ENCODE results near the gene TNKS1BP1.
"Not testable (repeated sequence)": the region's sequence is repeated elsewhere in the genome, so short reads cannot be mapped to it uniquely, and the experiment has no call there.

TNKS1BP1 gene, protein sequence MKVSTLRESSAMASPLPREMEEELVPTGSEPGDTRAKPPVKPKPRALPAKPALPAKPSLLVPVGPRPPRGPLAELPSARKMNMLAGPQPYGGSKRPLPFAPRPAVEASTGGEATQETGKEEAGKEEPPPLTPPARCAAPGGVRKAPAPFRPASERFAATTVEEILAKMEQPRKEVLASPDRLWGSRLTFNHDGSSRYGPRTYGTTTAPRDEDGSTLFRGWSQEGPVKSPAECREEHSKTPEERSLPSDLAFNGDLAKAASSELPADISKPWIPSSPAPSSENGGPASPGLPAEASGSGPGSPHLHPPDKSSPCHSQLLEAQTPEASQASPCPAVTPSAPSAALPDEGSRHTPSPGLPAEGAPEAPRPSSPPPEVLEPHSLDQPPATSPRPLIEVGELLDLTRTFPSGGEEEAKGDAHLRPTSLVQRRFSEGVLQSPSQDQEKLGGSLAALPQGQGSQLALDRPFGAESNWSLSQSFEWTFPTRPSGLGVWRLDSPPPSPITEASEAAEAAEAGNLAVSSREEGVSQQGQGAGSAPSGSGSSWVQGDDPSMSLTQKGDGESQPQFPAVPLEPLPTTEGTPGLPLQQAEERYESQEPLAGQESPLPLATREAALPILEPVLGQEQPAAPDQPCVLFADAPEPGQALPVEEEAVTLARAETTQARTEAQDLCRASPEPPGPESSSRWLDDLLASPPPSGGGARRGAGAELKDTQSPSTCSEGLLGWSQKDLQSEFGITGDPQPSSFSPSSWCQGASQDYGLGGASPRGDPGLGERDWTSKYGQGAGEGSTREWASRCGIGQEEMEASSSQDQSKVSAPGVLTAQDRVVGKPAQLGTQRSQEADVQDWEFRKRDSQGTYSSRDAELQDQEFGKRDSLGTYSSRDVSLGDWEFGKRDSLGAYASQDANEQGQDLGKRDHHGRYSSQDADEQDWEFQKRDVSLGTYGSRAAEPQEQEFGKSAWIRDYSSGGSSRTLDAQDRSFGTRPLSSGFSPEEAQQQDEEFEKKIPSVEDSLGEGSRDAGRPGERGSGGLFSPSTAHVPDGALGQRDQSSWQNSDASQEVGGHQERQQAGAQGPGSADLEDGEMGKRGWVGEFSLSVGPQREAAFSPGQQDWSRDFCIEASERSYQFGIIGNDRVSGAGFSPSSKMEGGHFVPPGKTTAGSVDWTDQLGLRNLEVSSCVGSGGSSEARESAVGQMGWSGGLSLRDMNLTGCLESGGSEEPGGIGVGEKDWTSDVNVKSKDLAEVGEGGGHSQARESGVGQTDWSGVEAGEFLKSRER (N-terminal part only)

DNA sequence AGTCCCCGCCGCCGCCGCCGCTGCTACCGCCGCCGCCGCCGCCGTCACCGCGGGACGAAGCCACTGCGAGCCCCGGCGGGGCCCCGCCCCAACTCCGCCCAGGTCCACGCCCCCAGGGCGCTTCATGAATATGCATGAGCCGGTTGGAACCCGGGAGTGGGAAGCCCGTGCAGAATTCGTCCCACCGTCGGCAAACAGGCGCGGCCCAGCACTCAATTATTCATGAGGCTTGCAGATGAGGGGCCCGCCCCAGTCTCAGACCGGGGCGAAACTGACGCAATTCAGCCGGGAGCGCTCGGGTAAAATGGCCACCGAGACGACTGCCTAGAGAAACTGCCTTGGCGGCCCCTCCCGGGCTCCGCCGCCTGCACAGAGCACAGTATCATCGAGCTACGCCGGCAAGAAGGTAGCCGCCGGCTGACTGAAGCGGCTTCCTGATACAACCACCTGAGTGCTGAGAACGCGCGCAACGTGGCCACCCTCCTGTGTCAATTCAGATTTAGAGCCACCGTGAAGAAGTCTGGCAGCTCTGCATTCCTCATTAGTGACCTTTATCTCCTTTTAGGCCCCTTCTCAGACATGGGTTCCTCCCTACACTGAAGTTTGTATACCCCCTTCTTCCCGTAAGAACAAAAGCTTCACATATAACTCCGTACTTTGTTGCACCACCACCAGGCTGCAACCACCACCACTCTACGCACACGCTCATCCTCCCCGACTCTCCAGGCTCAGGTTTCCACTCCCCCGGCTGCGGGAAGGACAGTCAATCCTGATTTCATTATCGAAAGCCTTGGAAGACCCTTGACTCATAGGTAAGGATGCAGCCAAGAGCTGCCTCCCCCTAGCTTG is at the start of gene TNKS1BP1:
Gene TNKS1BP1 (minus strand): TSS at position 67 of the 849 bp plus-strand sequence. CDS start 3,067 bp downstream, outside the sequence.
- DNase-seq (ENCODE audit: low read depth in 1 of 2, low spot score in 1 of 2): peak; percentile 80 to 89

DNA sequence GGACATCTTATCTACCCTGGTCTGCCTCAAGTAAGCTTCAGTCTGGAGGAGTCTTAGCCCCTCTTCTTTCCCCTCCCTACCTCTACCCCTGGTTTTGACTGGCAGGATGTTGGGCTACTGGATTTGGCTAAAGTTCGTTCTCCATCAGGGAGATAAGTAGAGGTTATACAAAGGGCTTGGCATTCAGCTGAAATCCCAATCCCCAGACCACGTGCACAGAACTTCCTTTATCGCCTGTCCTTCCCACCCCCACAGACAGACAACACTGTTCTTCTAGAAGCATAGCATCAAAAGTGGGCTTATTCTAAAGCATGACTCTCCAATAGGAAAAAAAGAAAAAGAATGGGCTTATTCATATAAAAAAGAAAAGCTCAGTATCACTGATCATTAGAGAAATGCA is 48.4 kb upstream of the TNKS1BP1 start:
- no peak for DNase-seq (ENCODE audit: low read depth in 1 of 2, low spot score in 1 of 2)

DNA sequence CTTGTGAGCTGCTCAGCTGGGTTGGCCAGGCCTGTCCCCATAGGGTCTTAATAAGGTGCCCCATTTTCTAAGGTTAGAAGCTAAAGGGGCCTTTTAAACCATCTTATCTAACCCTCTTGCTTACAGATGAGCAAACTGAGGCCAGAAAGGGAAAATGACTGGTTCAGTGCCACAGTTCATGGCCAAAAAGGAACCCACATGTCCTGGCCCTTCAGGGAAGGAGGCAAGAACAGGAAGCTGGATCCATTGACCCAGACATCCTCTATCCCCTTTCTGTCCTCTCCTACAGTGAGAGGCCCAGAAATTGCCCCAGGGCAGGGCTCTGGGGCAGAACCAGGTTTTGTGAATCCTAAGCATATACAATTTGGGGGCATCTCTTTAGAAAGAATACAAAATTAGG is 46.2 kb upstream of the TNKS1BP1 start:
- DNase-seq (ENCODE audit: low read depth in 1 of 2, low spot score in 1 of 2): no peak

DNA sequence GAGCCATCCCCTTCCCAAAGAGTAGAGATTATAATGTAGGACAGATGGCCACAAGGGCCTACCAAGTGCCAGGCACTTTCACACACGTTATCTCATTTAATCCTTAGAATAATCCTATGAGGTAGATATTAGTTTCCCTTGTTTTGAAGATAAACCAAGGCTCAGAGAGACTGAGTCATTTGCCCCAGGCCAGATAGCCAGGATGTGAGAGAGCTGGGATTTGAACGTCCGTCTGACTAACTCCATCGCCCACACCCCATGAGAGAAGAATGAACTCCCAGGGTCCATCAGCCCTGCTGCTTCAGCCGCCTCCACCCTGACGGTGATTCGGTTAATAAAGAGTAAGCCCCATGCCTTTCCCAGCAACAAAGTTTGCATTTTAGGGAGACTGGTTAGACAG is 45.5 kb upstream of the TNKS1BP1 start:
- no peak for DNase-seq (ENCODE audit: low read depth in 1 of 2, low spot score in 1 of 2)

DNA sequence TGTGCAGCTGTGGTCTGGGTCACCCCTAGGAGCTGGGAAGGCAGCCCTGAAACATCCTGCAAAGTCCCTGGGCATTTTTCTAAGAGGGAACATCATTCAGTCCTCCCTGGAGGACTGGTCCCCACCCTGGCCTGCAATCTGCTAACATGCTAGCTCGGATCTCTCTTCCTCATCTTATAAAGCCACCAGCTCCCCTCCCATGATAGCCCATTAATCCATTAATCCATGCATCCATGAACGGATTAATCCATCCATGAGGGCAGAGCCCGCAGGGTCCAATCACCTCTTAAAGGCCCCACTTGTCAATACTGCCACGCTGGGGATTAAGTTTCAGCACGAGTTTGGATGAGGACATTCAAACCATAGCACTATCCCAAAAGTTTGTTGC is 44.1 kb upstream of the TNKS1BP1 start:
- no peak for DNase-seq (ENCODE audit: low read depth in 1 of 2, low spot score in 1 of 2)

DNA sequence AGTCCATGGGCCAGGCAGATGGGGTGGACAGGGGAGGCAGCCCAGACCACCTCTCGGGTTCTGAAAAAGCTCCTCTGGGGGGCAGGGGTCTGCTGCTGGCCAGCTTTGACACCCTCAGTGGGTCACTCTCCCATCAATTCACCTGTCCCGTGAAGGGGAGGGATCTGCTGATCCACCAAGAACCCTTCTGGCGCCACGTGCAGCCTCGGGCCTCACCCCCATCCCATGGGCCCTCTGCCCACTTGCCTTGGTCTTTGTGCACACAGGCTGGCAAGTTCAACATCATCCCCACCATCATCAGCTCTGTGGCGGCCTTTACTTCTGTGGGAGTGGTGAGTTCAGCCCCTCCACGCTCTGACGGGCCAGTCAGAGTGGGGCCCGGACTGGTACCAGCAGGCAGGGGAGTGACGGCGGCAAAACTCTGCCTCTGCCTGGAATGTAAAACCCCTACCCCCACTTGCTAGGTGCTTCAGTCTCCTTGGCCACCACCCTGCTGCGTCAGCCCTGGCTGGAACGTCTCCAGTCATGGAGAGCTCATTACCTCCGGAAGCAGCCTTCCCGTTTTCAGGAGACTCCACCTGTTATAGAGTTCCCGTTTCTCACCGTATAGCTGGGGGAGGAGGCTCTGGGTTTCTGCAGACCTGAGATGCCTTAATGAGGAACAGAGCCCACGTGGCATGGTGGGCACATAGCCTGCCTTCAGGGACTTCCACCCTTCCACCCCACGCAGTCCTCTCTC is 43.5 kb upstream of the TNKS1BP1 start:
- no peak for DNase-seq (ENCODE audit: low read depth in 1 of 2, low spot score in 1 of 2)

DNA sequence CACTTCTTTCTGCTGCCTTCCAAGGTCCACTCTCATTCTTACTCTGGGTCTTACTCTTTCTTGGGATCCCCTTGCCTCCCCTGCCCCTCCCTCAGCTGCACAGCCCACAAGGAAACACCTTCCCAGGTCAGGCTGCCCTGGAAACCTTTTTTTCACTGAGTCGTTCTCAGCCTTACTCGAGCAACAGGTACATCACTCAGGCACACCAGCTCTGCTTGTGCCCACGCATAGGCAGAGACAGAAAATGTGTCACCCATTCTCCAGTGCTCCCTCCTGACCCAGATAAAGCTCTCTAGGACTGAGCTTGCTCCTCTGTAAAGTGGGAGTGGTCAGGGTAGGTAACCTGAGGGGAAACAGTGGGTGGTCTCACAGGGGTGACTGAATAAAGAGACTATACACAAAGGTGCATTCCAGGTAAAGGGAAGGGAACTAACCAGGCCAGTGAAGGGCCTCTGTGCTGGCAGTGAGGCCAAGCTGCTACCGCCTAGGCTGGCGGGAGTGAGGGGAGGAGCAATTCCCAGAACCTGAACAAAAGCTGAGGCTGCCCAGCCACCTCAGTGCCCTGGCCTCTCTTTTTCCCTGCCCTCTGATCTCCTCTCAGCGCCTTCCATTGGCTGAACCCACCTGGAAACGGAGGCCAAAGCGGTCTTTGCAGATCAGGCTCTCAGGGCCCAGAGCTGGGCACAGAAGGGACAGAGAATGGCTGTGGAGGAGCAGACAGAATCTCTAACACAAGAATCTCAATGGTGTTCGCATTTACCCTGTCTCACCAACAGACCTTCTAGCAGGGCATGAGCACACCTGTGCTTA is 40.3 kb upstream of the TNKS1BP1 start:
- no peak for DNase-seq (ENCODE audit: low read depth in 1 of 2, low spot score in 1 of 2)

DNA sequence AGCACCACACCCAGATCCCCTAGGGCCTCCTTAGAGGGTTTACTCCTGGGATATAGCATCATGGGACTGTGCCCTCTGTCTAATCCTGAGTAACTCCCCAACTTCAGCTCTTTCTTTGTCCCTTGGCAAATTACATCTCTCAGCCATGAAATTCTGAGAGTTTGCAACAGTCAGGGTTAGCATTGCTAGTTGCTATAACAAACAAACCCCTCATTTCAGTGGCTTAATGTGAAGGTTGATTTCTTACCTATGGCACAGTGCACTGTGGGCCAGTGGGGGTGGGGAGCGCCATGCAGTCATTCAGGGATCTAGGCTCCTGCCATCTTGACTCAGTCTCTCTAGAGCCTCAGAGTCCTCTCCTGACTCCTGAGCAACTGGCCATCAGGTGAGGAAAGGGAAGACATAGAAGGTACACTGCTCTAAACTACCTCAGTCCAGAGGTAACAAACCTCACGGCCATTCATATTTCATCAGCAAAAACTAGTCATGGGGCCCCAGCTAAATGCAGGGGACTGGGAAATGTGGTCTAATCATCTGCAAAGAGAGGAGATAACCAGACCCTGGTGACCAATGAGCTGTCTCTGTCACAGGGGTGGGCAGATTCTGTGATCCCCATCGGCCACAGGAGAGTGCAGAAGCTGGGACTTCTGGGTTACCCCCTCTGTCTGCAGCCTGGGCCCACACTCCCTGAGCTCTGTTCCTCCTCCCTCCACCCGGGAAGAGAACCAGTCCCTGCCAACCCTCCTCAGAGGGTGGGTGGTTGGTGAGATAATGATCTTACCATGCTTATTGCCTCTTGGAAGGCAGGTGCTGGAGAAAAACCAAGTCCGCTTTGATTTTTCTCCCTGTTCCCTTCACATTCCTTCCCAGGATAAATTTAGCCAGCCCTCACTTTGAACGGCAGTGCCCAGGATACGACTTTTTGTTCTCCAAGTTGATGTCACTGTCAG is 38.7 kb upstream of the TNKS1BP1 start:
- no peak for DNase-seq (ENCODE audit: low read depth in 1 of 2, low spot score in 1 of 2)

DNA sequence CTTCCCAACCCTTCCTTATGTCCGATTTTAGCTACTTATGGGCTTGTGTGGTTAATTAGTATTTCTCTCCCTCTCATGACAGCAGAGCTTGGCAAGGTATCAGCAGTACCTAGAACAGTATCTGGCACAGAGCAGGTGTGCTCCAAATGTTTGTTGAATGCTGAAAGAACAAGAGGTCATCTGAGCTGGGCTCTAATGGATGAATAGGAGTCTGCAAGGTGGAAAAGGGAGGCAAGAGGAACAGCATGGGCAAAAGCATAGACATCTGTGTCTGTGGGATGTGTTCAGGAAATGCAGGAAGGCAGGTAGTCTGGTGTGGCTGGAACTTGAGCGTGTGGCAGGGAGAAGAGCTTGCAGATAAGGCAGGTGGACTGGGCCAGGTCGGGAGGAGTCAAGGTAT is 37.2 kb upstream of the TNKS1BP1 start:
- DNase-seq (ENCODE audit: low read depth in 1 of 2, low spot score in 1 of 2): no peak

DNA sequence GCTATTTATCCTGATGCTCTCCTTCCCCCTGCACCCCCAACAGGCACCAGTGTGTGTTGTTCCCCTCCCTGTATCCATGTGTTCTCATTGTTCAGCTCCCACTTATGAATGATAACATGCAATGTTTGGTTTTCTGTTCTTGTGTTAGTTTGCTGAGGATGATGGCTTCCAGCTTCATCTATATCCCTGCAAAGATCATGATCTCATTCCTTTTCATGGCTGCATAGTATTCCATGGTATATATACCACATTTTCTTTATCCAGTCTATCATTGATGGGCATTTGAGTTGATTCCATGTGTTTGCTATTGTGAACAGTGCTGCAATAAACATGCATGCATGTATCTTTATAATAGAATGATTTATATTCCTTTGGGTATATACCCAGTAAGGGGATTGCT is 36.7 kb upstream of the TNKS1BP1 start:
- not testable (repeated sequence) for DNase-seq (ENCODE audit: low read depth in 1 of 2, low spot score in 1 of 2)

DNA sequence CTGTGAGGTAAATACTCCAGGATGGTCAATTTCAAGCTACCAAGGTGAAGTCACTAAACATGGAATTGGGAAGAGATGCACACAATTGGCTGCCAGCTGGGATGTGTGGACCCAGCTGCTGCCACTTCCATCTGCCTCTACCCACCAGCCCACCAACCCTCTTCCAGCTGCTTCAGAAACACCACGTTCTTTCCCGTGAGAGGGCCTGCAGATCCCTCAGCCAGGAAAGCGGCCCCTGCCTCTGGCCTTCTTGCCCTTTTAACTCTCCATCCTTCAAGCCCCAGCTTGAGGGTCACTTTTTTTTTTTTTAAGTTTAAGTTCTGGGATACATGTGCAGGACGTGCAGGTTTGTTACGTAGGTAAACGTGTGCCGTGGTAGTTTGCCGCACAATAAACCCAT is 36.2 kb upstream of the TNKS1BP1 start:
- no peak for DNase-seq (ENCODE audit: low read depth in 1 of 2, low spot score in 1 of 2)

DNA sequence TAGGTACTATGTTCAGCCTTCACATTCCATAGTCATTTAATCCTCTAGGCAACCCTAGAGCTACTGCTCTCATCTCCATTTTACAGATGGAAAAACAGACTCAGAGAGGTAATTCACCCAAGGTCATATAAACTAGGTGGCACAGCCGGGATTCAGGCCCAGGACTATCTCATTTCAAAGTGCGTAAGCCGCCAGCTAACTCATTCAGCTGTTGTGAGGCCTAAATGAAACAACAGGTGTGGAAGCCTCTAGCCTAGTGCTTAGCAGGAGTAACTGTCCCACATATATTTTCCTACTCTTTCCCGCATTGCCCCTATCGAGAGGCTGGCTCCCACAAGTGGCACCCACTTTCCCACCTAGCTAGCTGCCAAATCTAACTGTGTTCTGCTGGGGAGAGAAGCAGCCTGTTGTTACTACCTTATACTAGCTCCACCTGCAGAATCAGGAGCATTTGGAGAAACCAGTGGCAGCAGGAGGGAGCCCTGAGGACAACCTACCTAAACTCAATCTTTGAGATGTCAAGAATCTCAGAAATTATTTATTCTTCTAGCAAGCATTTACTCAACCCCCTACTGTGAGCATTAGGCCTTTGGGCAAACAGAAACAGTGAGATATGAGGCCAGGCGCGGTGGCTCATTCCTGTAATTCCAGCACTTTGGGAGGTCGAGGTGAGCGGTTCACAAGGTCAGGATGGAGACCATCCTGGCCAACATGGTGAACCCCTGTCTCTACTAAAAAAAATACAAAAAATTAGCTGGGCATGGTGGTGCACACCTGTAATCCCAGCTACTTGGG is 35.3 kb upstream of the TNKS1BP1 start:
- DNase-seq (ENCODE audit: low read depth in 1 of 2, low spot score in 1 of 2): no peak

DNA sequence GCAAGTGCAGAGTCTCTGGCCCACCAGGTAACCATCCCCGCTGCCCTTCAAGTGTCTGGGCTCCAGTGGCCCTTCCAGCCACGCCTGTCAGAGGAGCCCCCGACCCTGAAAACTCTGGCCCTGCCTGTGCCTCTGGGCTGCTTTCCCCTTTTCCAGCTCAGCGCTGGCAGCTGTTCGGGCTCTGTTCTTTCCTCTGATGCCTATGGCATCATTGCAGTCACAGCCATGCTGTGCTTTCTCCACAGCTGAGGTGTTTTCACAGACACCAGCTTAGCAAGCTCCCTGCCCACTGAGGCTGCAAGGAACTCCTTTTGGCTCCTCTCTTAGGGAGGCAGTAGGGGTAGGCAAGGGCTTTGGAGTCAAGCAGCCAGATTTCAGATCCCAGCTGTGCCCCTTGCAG is 34.6 kb upstream of the TNKS1BP1 start:
- DNase-seq (ENCODE audit: low read depth in 1 of 2, low spot score in 1 of 2): no peak

DNA sequence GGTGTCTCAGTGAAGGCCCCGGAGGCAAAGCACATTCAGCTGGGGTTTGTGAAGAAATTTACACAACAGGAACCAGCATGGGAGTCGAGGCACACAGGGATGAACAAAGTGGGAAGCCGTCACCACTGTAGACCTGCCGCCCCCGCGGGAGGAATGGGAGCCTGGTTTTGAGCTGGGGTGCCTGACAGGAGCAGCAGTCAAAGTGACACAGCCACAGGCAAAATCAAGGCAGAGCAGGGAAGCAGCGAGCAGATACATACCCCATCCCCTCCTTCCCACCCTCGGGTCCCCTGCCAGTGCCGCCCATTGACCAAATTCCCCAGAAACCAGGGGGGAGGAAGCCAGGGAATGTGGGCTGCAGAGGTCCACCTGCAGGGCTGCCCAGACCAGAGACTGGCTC is 34.2 kb upstream of the TNKS1BP1 start:
- no peak for DNase-seq (ENCODE audit: low read depth in 1 of 2, low spot score in 1 of 2)

DNA sequence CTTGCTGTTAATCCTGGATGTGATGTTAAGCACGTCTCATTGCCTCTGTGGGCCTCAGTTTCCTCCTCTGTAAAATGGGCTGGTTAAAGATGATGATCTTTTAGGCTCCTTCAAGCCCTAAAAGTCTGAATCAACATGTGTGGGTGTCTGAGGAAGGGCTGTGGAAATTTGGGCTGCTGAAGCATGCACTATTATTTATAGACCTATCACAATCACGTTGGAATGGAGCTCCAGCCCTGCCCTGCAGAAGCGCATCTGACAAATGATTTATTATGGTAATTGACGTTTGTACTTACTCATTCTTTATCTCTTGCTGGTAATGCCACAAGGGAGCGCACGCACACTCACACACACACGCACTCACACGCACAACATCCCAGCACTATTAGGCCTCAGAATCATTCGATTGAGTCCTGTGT is 33.8 kb upstream of the TNKS1BP1 start:
- DNase-seq (ENCODE audit: low read depth in 1 of 2, low spot score in 1 of 2): no peak

DNA sequence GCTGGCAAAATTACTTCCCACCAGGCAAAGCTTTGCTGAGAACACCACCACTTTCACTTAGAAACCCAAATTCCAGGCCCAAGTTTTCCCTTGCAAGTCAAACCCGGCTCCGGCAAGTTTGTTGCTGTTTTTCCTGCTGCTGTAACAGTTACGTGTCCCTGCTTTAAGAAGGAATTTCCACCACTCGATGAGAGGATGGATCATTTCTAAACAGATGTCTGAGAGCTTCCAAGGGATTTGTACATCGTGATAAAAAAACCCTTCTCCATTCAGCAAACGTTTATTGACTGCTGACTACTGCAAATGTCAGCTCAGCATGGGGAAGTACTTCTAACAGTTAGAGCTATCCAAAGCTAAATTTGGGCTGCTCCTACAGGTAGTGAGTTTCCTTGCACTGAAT is 33.1 kb upstream of the TNKS1BP1 start:
- DNase-seq (ENCODE audit: low read depth in 1 of 2, low spot score in 1 of 2): no peak

DNA sequence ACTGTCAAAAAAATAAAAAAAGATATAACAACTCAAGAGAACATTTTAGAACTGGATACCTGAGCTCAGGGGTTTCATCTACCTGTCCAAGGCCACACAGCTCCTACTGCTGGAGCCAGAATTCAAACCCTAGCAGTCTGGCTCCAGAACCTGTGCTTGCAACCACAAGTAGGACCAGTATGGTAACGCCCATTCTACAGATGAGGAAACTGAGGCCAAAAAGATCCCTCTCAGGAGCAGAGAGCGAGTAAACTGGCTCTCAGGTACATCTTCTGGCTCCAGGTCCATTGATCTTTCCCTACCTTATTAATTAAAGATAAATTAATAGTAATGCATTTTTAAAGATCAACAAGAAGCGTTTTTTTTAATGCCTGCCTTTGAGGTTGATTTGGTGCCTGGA is 32.6 kb upstream of the TNKS1BP1 start:
- DNase-seq (ENCODE audit: low read depth in 1 of 2, low spot score in 1 of 2): no peak

Data from activated T-helper 1 cell treated with anti-CD3 and anti-CD28 coated beads, Interleukin-2, amount 50 U/mL, for 16 hours (primary cell).